Caco-2 (cell line): Measurements from ENCODE around the gene THADA. TPM values are rescaled to one million over a fixed set of nuclear protein-coding genes. Genes with fewer than 3 reads are reported as not detected.

Experiments
- BruUV-seq: library from RNA; stranded (reverse); fragments of 400-500 nt; replicated peaks from 2 replicates; lab custom pipeline; 2021; lab: Mats Ljungman, UMichigan
- CTCF ChIA-PET: fragments of 300-600 bp; sonication (Branson Sonifier 250); formaldehyde crosslinking; loops from one replicate; lab custom pipeline; 2022; ENCODE audit warnings: antibody characterized with exemption; lab: Charles Lee
- POLR2A ChIA-PET: fragments of 300-600 bp; sonication (Branson Sonifier 250); formaldehyde crosslinking; loops from one replicate; lab custom pipeline; 2022; ENCODE audit warnings: antibody characterized with exemption; lab: Charles Lee
- DNase-seq, 2 experiments: peaks; one replicate each; pipeline versions ENCODE4 v3.0.0 to v3.0.0-alpha.2; 2020 to 2022
- H3K27me3 ChIP-seq: replicated peaks from 2 replicates; pipeline ENCODE4 v1.6.0; 2011; ENCODE audit warnings: low read length; ENCODE audit not compliant: control insufficient read depth, insufficient read depth
- H3K36me3 ChIP-seq: 2 replicates; pipeline ENCODE4 v1.5.1; 2011; ENCODE audit warnings: low read length; ENCODE audit not compliant: control insufficient read depth, insufficient read depth
- H3K4me1 ChIP-seq: fragments of 250-450 bp; sonication (Bioruptor Pico); 2 replicates; pipeline ENCODE4 v1.5.1; 2020; ENCODE audit warnings: mild to moderate bottlenecking
- H3K4me3 ChIP-seq: 2 replicates; pipeline ENCODE4 v1.5.1; 2011; ENCODE audit warnings: low read depth, mild to moderate bottlenecking, control low read depth, low read length
- H3K9me3 ChIP-seq: fragments of 250-450 bp; sonication (Bioruptor Pico); 2 replicates; pipeline ENCODE4 v1.5.1; 2020; ENCODE audit warnings: mild to moderate bottlenecking, moderate library complexity
- H3K27ac Mint-ChIP-seq: one replicate; pipeline ENCODE4 v1.8.0; 2022; ENCODE audit warnings: mixed read lengths; ENCODE audit not compliant: unreplicated experiment
- H3K27me3 Mint-ChIP-seq: one replicate; pipeline ENCODE4 v1.8.0; 2022; ENCODE audit warnings: mixed read lengths; ENCODE audit not compliant: insufficient read depth, unreplicated experiment
- H3K36me3 Mint-ChIP-seq: one replicate; pipeline ENCODE4 v1.8.0; 2022; ENCODE audit warnings: mild to moderate bottlenecking, mixed read lengths; ENCODE audit not compliant: insufficient read depth, unreplicated experiment
- H3K4me1 Mint-ChIP-seq: one replicate; pipeline ENCODE4 v1.8.0; 2022; ENCODE audit warnings: low read depth, mixed read lengths; ENCODE audit not compliant: unreplicated experiment
- H3K4me3 Mint-ChIP-seq: one replicate; pipeline ENCODE4 v1.8.0; 2022; ENCODE audit warnings: mild to moderate bottlenecking, moderate library complexity, mixed read lengths; ENCODE audit not compliant: unreplicated experiment
- H3K9me3 Mint-ChIP-seq: one replicate; pipeline ENCODE4 v1.8.0; 2022; ENCODE audit warnings: mixed read lengths; ENCODE audit not compliant: unreplicated experiment
- intact Hi-C: fragments of 100-400 bp; cut with micrococcal nuclease; formaldehyde crosslinking; loops from one replicate; pipeline ENCODE4 v1.10.0; 2022; ENCODE audit not compliant: unreplicated experiment
- total RNA-seq: library from RNA; stranded (reverse); gene quantifications from 2 replicates; pipeline ENCODE4 v1.2.3, GENCODE V29; 2022
- TF ChIP-seq, protein P1 (sequence below), 2 experiments: fragments of 200-600 bp in 1 of 2; IDR thresholded peaks; 1 replicate in 1 of 2; 2 replicates in 1 of 2; pipeline versions ENCODE4 v1.5.1 to v1.8.0; 2011 to 2022; ENCODE audit warnings: antibody characterized with exemption in 1 of 2, control low read depth in 1 of 2, inconsistent platforms in 1 of 2, low read depth in 1 of 2, low read length in 1 of 2, mild to moderate bottlenecking in 1 of 2, moderate library complexity in 1 of 2; ENCODE audit not compliant: insufficient read depth in 1 of 2, severe bottlenecking in 1 of 2, unreplicated experiment in 1 of 2

THADA gene
- total RNA-seq, 1 experiment from 2014 or later = 33.8 TPM

DNA sequence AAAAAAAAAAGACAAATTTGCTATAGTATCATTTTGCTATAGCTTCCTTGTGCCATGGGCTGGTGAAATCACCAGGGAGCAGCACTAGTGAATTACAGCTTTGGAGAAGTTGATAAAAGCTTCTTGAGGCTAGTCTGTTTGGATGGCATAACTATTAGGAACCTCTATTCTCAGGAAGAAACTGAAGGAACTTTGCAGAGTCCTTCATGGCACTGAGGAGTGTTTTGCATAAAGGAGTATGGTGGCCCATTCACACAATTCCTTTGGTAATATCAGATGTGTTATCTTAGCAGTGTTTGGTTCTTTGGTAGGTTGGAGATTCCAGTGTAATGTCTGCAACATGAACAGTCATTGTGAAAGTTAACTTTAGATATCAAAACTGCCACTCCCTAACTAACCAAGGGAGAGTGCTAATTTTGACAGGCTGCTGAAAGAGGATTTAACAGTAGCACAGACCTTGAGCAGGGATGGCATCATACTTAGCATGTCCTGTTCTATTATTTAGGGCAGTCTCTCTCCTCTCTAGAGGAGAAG lies 292.8 kb downstream of the THADA start:
- TF ChIP-seq, protein P1, sequence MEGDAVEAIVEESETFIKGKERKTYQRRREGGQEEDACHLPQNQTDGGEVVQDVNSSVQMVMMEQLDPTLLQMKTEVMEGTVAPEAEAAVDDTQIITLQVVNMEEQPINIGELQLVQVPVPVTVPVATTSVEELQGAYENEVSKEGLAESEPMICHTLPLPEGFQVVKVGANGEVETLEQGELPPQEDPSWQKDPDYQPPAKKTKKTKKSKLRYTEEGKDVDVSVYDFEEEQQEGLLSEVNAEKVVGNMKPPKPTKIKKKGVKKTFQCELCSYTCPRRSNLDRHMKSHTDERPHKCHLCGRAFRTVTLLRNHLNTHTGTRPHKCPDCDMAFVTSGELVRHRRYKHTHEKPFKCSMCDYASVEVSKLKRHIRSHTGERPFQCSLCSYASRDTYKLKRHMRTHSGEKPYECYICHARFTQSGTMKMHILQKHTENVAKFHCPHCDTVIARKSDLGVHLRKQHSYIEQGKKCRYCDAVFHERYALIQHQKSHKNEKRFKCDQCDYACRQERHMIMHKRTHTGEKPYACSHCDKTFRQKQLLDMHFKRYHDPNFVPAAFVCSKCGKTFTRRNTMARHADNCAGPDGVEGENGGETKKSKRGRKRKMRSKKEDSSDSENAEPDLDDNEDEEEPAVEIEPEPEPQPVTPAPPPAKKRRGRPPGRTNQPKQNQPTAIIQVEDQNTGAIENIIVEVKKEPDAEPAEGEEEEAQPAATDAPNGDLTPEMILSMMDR (IDR thresholded peaks at IDR 0.05; ENCODE audit: insufficient read depth in 1 of 2, low read depth in 1 of 2, low read length in 1 of 2, severe bottlenecking in 1 of 2, unreplicated experiment in 1 of 2) = no peak

DNA sequence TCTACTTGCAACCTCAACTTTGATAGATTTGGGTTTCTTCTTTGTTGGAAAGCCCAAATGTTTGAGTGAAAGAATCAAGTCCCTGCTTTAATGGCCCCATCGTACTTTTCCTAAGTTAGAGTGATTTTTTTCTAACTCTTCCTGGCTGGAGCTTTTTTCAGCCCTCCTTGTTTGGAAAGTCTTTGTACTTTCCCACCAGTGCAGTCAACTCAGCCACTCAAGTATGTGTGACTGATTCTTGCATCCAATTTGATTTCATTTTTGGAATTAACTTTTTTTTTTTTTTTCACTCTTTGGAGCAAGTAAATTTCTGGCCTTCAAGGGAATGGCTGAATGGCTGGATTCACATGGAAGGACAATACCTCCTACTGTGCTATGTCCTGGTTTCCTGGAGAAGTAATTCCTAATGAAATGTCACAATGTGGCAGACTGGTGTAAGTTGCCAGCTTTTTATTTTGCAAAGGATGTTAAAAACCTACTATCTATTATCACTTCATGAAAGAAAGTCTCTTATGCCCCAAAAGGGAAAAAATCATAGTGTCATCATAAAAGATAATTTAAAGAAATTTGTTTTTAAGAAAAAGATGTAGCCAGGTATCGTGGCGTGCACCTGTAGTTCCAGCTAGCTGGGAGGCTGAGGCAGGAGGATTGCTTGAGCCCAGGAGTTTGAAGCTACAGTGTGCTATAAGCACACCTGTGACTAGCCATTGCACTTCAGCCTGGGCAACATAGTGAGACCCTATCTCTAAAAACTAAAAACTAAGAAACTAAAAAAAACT lies 293.5 kb downstream of the THADA start:
- intact Hi-C loops = no loop called here
- H3K9me3 Mint-ChIP-seq = no peaks in the 10 kb centered on the region

More for the DNA sequence above, 292.8 kb downstream of the THADA start:
- intact Hi-C loops = no loop called here
- no peak overlapping the region for H3K4me3 Mint-ChIP-seq
- Histone ChIP-seq H3K27me3 (no peaks in the 10 kb centered on the region), H3K4me3 (no peak overlapping the region), H3K9me3 (no peaks in the 10 kb centered on the region), H3K36me3 (no peaks in the 10 kb centered on the region; the same call in 1 of the 2 replicates), H3K4me1 (peaks cover 6% of the 10 kb centered on the region; the same call in 1 of the 2 replicates)
- no peaks in the 10 kb centered on the region for H3K36me3 Mint-ChIP-seq
- H3K9me3 Mint-ChIP-seq = no peaks in the 10 kb centered on the region
- ChIA-PET CTCF (no interaction called here), POLR2A (no interaction called here)
- no peak for DNase-seq
- BruUV-seq = no TSS peak
- no peak overlapping the region for H3K27ac Mint-ChIP-seq
- peaks cover 13% of the 10 kb centered on the region for H3K4me1 Mint-ChIP-seq
- no peaks in the 10 kb centered on the region for H3K27me3 Mint-ChIP-seq

More for the DNA sequence above, 293.5 kb downstream of the THADA start:
- no peak overlapping the region for H3K4me3 ChIP-seq
- POLR2A ChIA-PET = no interaction called here
- H3K4me3 Mint-ChIP-seq = no peak overlapping the region
- H3K27me3 ChIP-seq = no peaks in the 10 kb centered on the region
- no peaks in the 10 kb centered on the region; the same call in 1 of the 2 replicates for H3K36me3 ChIP-seq
- H3K4me1 ChIP-seq = peaks cover 6% of the 10 kb centered on the region; the same call in 1 of the 2 replicates
- no peak for DNase-seq
- CTCF ChIA-PET = no interaction called here
- TF ChIP-seq, protein P1 (IDR thresholded peaks at IDR 0.05; ENCODE audit: insufficient read depth in 1 of 2, low read depth in 1 of 2, low read length in 1 of 2, severe bottlenecking in 1 of 2, unreplicated experiment in 1 of 2) = no peak
- no peaks in the 10 kb centered on the region for H3K36me3 Mint-ChIP-seq
- no peaks in the 10 kb centered on the region for H3K27me3 Mint-ChIP-seq
- peaks cover 13% of the 10 kb centered on the region for H3K4me1 Mint-ChIP-seq
- no peaks in the 10 kb centered on the region for H3K9me3 ChIP-seq
- H3K27ac Mint-ChIP-seq = no peak overlapping the region
- BruUV-seq = no TSS peak
